B cell (primary cell): Measurements from ENCODE around the gene PGLYRP1. TPM values are rescaled to one million over a fixed set of nuclear protein-coding genes. Genes with fewer than 3 reads are reported as not detected.
A peak's percentile ranks its signal among the peaks of the same experiment; 100 is the strongest.

Experiments used
- ATAC-seq: fragments of 200-7000 bp; cut with Tn5 transposase; one replicate; pipeline ENCODE4 v1.10.0; 2021; ENCODE audit warnings: low read depth, mild to moderate bottlenecking, moderate number of reproducible peaks, moderate library complexity
- CTCF ChIA-PET: fragments of 350-600 bp; sonication (Branson Sonifier 250); formaldehyde crosslinking; loops from one replicate; lab custom pipeline; 2021; ENCODE audit warnings: antibody characterized with exemption, inconsistent platforms; lab: Charles Lee
- POLR2A ChIA-PET: fragments of 350-600 bp; sonication (Branson Sonifier 250); formaldehyde crosslinking; loops from one replicate; lab custom pipeline; 2021; ENCODE audit warnings: antibody characterized with exemption; lab: Charles Lee
- DNase-seq: peaks from one replicate; pipeline ENCODE4 v3.0.0; 2013
- H2AFZ ChIP-seq: 2 replicates; pipeline ENCODE4 v1.6.1; 2012; ENCODE audit warnings: mild to moderate bottlenecking, low read depth, low read length; ENCODE audit not compliant: insufficient read depth, poor library complexity, severe bottlenecking
- H3K27ac ChIP-seq, 2 donors: 1 replicate in 1 of 2; 2 replicates in 1 of 2; pipeline ENCODE4 v1.5.1; 2012 to 2013; ENCODE audit warnings: low read length in 2 of 2, mild to moderate bottlenecking in 2 of 2, moderate library complexity in 1 of 2
- H3K27me3 ChIP-seq, 4 experiments: fragments of 200-600 bp in 1 of 4; sonication (generic) in 1 of 4; replicated peaks in 1 of 4; 1 replicate in 2 of 4; 2 replicates in 2 of 4; pipeline versions ENCODE4 v1.6.1 to v1.7.0; 2013 to 2016; ENCODE audit warnings: low read length in 3 of 4, mild to moderate bottlenecking in 2 of 4, mixed read lengths in 1 of 4, moderate library complexity in 1 of 4; ENCODE audit not compliant: insufficient read depth in 4 of 4, control insufficient read depth in 3 of 4; ENCODE audit errors: control extremely low read depth in 1 of 4
- H3K36me3 ChIP-seq, 2 experiments: replicated peaks in 1 of 2; 1 replicate in 1 of 2; 2 replicates in 1 of 2; pipeline versions ENCODE4 v1.6.1 to v1.7.1; 2013; ENCODE audit warnings: low read length in 1 of 2; ENCODE audit not compliant: insufficient read depth in 2 of 2, control insufficient read depth in 1 of 2; ENCODE audit errors: control extremely low read depth in 1 of 2, extremely low read depth in 1 of 2
- H3K4me1 ChIP-seq, 2 donors: fragments of 200-600 bp in 1 of 2; sonication (generic) in 1 of 2; 1 replicate in 1 of 2; 2 replicates in 1 of 2; pipeline versions ENCODE4 v1.5.1 to v1.6.1; 2013 to 2017; ENCODE audit warnings: low read length in 2 of 2; ENCODE audit not compliant: control insufficient read depth in 2 of 2, insufficient read depth in 2 of 2
- H3K4me2 ChIP-seq: replicated peaks from 2 replicates; pipeline ENCODE3; 2012; ENCODE audit warnings: mild to moderate bottlenecking, low read depth, low read length; ENCODE audit not compliant: poor library complexity, severe bottlenecking
- H3K4me3 ChIP-seq, 5 experiments: fragments of 200-600 bp in 1 of 5; sonication (generic) in 1 of 5; 1 replicate in 3 of 5; 2 replicates in 2 of 5; pipeline versions ENCODE4 v1.5.1 to v1.7.0; 2011 to 2016; ENCODE audit warnings: low read length in 4 of 5, mild to moderate bottlenecking in 4 of 5, low read depth in 2 of 5, control low read depth in 1 of 5, moderate library complexity in 1 of 5; ENCODE audit not compliant: insufficient read depth in 1 of 5; ENCODE audit errors: control extremely low read depth in 1 of 5, extremely low read depth in 1 of 5
- H3K79me2 ChIP-seq: fragments of 200-600 bp; sonication (generic); one replicate; pipeline ENCODE4 v1.6.0; 2016; ENCODE audit warnings: low read length; ENCODE audit not compliant: control insufficient read depth, insufficient read depth
- H3K9ac ChIP-seq: fragments of 200-600 bp; sonication (generic); 2 replicates; pipeline ENCODE4 v1.6.1; 2017; ENCODE audit warnings: mild to moderate bottlenecking, low read length, moderate library complexity
- H3K9me3 ChIP-seq, 3 donors: one replicate each; pipeline versions ENCODE4 v1.6.1 to v1.7.1; 2013; ENCODE audit warnings: low read length in 2 of 3; ENCODE audit not compliant: control insufficient read depth in 2 of 3, insufficient read depth in 1 of 3; ENCODE audit errors: control extremely low read depth in 1 of 3
- H4K20me1 ChIP-seq: 2 replicates; pipeline ENCODE4 v1.6.0; 2012; ENCODE audit warnings: mild to moderate bottlenecking, low read length; ENCODE audit not compliant: insufficient read depth, control insufficient read depth, poor library complexity, severe bottlenecking
- H3K27ac Mint-ChIP-seq: one replicate; pipeline ENCODE4 v1.8.0; 2021; ENCODE audit warnings: mixed read lengths
- H3K27me3 Mint-ChIP-seq: one replicate; pipeline ENCODE4 v1.8.0; 2021; ENCODE audit warnings: mixed read lengths
- H3K4me1 Mint-ChIP-seq: one replicate; pipeline ENCODE4 v1.8.0; 2021; ENCODE audit warnings: mixed read lengths
- H3K4me3 Mint-ChIP-seq: one replicate; pipeline ENCODE4 v1.8.0; 2021; ENCODE audit warnings: mixed read lengths
- H3K9me3 Mint-ChIP-seq: one replicate; pipeline ENCODE4 v1.8.0; 2022; ENCODE audit warnings: mixed read lengths; ENCODE audit not compliant: insufficient read depth
- CTCF ChIP-seq: fragments of 200-600 bp; IDR thresholded peaks from one replicate; pipeline ENCODE4 v1.8.0; 2022; ENCODE audit warnings: antibody characterized with exemption, mild to moderate bottlenecking
- EZH2 ChIP-seq: IDR thresholded peaks from 2 replicates; pipeline ENCODE4 v1.6.1; 2012; ENCODE audit warnings: borderline replicate concordance, low read depth, mild to moderate bottlenecking, moderate library complexity, low read length; ENCODE audit not compliant: insufficient read depth, poor library complexity, severe bottlenecking
- WGBS: methylation state at CpG from one replicate; pipeline ENCODE4 v1.1.5; 2013; ENCODE audit warnings: missing lambda C conversion rate; ENCODE audit not compliant: insufficient coverage; 5-methylcytosine and 5-hydroxymethylcytosine counted together
- intact Hi-C: fragments of 100-400 bp; cut with micrococcal nuclease; formaldehyde crosslinking; loops from one replicate; pipeline ENCODE4 v1.10.0; 2022
- polyA plus RNA-seq: library from polyadenylated mRNA; depleted of rRNA; stranded (reverse); fragments of >200 nt; gene quantifications from 2 replicates; pipeline ENCODE4 v1.2.3, GENCODE V29; 2012
- total RNA-seq, 2 donors: library from RNA; stranded (reverse); fragments of 120-200 nt in 1 of 2; gene quantifications; 1 replicate in 1 of 2; 2 replicates in 1 of 2; pipeline versions ENCODE4 v1.2.3 to v1.2.4, GENCODE V29; 2013 to 2022

Gene PGLYRP1
- total and polyA plus RNA-seq, 2 donors (not counting 1 experiment from before 2014, with no cell fraction given), result not detected

- peaks cover 36% of the 10 kb centered on the region for H3K79me2 ChIP-seq
- H3K4me1 Mint-ChIP-seq, result peaks cover 20% of the 10 kb centered on the region
- no CpG with 5 or more reads among the region's 8 CpGs for WGBS
- H3K36me3 ChIP-seq, result no peaks in the 10 kb centered on the region
- H3K27ac Mint-ChIP-seq, result no peak overlapping the region
- ChIA-PET POLR2A (interaction anchor here (0.5 to 0.9 kb wide), 3 partner anchors 18 to 114 kb away, joined by 3 to 5 read pairs (median 3); no protein-coding TSS in a partner anchor), CTCF (interaction anchor here (0.6 to 2.9 kb wide), 6 partner anchors 16 to 591 kb away, joined by 3 to 20 read pairs (median 4); partner anchors contain the start of gene SIX5)
- peaks cover 0 to 6% (median 3%) of the 10 kb centered on the region in 4 experiments for H3K27me3 ChIP-seq
- peak; percentile 0 for ATAC-seq
- peaks cover 20% of the 10 kb centered on the region for H3K27me3 Mint-ChIP-seq
- no peak for DNase-seq
- peak overlapping the region; percentile 63 for H3K9ac ChIP-seq
- H3K9me3 Mint-ChIP-seq, result no peaks in the 10 kb centered on the region
- peaks cover 12 to 15% of the 10 kb centered on the region in 2 donors for H3K4me1 ChIP-seq
- H3K27ac ChIP-seq, result no peak overlapping the region
- H3K9me3 ChIP-seq, result peaks cover 0 to 2% (median 0%) of the 10 kb centered on the region in 3 donors
- H3K4me3 Mint-ChIP-seq, result peak overlapping the region; percentile 58
- peaks cover 17% of the 10 kb centered on the region for H4K20me1 ChIP-seq
- peak overlapping the region; percentile 81 for H2AFZ ChIP-seq
- peak overlapping the region; percentile 46 to 84 (median 67) for H3K4me3 ChIP-seq
- peak overlapping the region; percentile 78 for H3K4me2 ChIP-seq
- TF ChIP-seq CTCF (no peak), EZH2 (no peak)
- intact Hi-C loops, result loop anchor here (2.0 to 10.0 kb wide), 3 partner anchors 68 to 590 kb away; partner anchors contain the start of genes DMWD, POLR1G and PPP1R13L
Observed at GRCh38 chr19:45994456-45994997, 28.3 kb downstream of the PGLYRP1 start.

- no peak for DNase-seq
Observed at GRCh38 chr19:45990113-45990728, 32.6 kb downstream of the PGLYRP1 start.

More at GRCh38 chr19:45990113-45990728, 32.6 kb downstream of the PGLYRP1 start:
- no peaks in the 10 kb centered on the region for H3K9me3 Mint-ChIP-seq
- intact Hi-C loops, result loop anchor here (10.0 kb wide), 2 partner anchors 195 to 585 kb away; partner anchors contain the start of genes DMWD, POLR1G and PPP1R13L
- H3K4me1 Mint-ChIP-seq, result peaks cover 1% of the 10 kb centered on the region
- Histone ChIP-seq H3K4me2 (no peak overlapping the region), H3K27me3 (peaks cover 0 to 11% (median 4%) of the 10 kb centered on the region in 4 experiments), H3K79me2 (no peaks in the 10 kb centered on the region), H3K27ac (no peak overlapping the region), H3K9me3 (no peaks in the 10 kb centered on the region), H3K9ac (no peak overlapping the region), H3K4me1 (peaks cover 4 to 6% of the 10 kb centered on the region in 2 donors), H3K4me3 (no peak overlapping the region), H4K20me1 (no peaks in the 10 kb centered on the region), H3K36me3 (no peaks in the 10 kb centered on the region), H2AFZ (no peak overlapping the region)
- CTCF ChIA-PET, result interaction anchor here (1.2 kb wide), 1 partner anchor 38 kb away, joined by 3 read pairs; no protein-coding TSS in a partner anchor
- WGBS, result 87% methylated on average over 9 of the region's 12 CpGs
- POLR2A ChIA-PET, result no interaction called here
- H3K4me3 Mint-ChIP-seq, result no peak overlapping the region
- H3K27me3 Mint-ChIP-seq, result peaks cover 33% of the 10 kb centered on the region
- no peak for ATAC-seq
- H3K27ac Mint-ChIP-seq, result no peak overlapping the region
- TF ChIP-seq EZH2 (no peak), CTCF (no peak)
